GM19023 (cell line): ENCODE measurements around the gene HMG20B.

Experiments used
- ATAC-seq: cut with Tn5 transposase; IDR thresholded peaks from one replicate; pipeline ENCODE4 v1.9.1; 2021; ENCODE audit warnings: mild to moderate bottlenecking, moderate library complexity; ENCODE audit not compliant: unreplicated experiment

HMG20B gene

DNA sequence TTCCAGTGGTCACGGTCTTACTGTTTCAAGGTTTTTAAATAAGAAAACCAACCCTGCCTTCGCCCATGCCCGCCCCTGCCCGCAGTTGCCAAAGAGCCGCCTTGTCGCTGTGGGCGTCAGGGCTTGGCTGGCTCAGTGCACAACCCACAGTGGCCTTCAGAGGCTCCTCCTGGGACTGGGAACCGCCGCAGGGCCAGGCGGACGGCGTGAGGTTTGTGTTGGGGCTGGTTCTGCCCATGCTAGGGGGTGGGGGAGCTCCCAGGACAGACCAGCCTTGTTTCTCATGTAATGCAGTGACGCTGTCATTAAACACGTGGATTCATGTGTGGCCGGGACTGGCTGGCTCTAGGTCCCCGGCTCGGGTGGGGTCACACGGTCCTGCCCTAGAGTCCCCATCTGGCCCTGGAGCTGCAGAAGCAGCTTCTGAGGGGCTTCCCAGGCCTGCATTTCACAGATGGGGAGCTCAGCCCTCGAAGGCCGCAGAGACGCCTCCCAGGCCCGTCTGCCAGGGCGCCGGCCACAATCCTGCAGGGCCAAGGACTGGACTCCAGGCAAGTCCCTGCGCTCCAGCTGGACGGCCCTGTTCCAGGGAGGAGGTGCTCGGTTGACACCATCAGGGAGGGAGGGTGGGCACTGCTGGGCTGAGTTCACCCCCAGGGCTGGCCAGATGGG, 36.2 kb upstream of the HMG20B start:
- no peak for ATAC-seq

DNA sequence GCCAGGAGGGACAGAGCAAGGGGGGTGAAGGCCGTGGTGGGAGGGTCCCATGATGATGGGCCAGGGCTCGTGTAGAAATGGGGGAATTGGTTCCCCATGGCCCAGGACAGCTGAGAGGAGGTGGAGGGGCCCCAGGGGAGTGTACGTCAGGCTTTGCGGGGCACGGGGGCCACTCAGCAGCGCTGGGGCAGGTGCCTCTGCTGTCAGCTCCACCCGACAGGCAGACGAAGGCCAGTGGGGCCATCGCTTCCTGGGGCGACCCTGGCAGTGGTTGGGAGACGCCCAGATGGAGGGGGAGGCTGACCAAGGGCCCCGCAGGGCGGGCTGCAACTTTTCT, 35.7 kb upstream of the HMG20B start:
- no peak for ATAC-seq

DNA sequence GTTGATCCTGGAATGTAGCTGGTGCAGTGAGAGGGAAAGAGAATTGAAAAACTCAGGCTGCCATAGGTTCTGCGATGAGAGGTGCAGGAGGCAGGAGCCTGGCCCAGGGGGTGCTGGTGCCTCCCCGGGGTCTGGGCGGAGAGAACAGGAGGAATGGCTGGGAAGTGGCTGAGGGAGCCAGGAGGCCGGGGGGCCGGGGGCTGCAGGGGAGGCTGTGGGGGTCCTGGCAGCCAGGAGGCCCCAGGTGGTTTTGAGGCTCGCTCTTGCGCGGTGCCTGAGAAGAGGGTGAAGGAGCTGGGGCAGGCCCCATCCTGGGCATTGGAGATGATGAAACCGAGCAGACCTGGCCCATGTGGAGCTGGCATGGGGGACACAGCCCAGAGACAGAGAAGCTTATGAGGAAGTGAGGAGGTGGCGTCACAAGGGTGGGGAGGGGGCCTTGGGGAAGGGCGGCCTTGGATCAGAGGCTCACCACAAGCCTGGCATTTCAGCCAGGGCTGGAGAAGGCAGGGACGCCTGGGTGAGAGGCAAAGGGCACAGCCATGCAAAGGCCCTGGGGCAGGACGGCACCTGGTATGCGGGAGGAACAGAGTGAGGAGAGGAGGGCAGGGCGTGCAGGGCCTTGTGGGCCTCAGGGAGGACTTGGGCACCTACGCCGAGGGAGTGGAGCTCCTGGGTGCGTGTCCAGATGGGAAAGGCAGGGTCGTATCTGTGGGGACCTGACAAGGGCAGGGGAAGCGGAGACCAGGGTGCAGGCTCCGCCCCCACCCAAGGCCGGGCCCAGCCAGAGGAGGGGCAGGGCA, 35.1 kb upstream of the HMG20B start:
- no peak for ATAC-seq

DNA sequence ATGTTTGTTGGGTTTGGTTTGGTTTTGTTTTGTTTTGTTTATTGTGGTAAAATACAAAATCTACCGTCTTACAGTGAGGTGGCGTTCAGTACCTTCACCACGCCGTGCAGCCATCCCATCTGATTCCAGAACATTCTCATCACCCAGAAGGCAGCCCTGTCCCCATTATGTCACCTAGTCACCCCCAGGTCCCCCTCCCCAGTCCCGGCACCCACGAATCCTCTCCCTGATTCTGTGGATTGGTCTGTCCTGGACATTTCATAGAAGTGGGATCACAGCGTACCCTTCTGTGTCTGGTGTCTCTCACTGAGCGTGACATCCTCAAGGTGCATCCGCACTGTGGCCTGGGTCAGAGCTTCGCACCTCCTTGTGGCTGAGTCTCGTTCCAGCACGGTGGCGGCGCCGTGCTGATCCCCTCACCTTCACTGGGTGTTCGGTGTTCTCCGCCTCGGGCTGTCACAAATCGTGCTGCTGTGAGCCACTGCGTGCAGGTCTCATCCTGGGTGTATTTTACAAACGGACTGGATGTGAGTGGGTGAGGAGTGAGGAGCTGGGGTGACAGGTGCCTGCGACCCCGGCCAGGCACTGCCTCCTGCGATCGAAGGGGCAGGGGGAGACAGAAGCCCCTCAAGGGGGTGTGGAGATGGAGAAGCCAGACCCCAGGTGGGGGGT, 34.4 kb upstream of the HMG20B start:
- ATAC-seq = no peak

DNA sequence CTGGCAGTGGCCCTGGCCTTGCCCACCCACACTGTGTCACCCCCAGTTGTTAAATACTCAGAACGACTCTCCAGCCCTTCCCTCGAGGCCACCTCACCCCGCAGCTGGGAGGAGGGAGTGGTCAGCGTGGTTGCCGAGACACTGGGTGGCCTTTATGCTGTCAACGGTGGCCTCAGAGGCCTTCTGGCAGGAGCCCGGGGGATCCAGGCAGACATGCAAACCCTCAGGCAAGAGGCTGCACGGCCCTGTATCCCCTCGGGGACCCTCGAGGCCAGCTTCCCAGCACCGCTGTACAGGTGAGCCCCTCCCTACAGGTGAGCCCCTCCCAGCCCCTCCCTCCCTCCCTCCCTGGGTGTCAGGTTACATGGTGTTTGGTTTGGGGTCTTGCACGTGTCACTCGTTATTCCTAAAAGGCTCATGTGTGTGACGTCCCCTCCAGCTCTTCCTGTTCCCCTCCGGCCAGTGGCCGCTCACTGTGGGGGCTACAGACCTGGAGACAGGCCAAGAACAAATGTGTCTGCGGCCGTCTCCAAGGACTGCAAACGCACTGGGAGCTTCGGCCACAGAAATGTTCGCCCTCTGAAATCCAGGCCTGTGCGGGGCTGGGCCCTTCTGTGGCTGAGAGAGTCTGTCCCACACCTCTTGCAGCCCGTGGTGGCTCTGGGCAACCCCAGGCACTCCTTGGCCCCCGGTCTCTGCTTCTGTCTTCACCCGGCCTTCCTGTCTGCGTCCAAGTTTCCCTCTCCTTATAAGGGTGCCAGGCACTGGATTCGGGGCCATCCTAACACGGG, 33.6 kb upstream of the HMG20B start, which contains the start of gene TEKTIP1:
Gene TEKTIP1 (plus strand): TSS at position 210 of the 791 bp plus-strand sequence. CDS start 4 bp downstream, at position 214.
- no peak for ATAC-seq

DNA sequence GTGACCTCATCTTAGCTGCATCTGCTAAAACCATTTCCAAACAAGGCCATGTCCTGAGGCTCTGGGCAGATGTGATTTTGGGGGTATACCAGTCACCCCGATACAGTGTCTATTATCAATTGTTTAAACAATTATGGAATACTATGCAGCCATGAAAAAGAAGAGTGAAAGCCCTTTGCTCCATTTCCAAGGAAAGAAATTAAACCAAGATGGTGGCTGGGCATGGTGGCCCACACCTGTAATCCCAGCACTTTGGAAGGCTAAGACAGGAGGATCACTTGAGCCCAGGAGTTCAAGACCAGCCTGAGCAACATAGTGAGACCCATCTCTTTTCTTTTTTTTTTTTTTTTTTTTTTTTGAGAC, 33.0 kb upstream of the HMG20B start:
- ATAC-seq = no peak

DNA sequence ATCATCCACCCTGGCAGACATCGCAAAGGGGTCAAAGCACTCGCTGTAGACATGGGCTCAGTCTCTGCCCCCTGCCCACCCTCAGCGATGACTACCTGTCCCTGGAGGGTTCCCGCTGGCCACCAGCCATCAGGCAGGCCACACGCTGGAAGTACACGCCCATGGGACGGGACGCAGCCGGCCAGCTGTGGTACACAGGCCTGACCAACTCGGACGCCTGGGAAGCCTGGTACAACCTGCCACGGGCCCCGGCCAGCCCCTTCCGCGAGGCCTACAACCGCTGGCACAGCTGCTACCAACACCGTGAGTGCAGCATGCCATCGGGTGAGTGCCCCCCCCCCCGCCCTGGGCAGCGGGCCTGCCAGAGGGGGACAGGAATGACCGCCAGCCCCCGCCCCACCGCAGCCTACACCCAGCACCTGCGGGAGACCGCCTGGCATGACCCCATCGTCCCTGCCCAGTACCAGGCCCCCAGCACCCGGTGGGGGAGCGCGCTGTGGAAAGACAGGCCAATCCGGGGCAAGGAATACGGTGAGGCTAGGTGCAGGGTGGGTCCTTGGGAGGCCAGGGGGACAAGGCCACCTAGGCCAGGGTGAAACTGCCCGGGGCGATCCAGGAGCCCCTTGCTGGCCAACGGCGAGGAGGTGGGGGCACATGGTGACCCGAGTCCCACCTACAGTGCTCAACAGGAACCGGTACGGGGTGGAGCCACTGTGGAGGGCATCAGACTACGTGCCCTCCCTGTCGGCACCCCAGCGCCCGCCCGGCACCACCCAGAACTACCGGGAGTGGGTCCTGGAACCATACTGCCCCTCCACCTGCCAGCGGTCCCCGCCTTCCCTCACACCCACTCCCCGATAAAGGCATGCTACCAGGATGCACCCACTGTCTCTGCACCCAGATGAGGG, 29.3 kb upstream of the HMG20B start:
- no peak for ATAC-seq

DNA sequence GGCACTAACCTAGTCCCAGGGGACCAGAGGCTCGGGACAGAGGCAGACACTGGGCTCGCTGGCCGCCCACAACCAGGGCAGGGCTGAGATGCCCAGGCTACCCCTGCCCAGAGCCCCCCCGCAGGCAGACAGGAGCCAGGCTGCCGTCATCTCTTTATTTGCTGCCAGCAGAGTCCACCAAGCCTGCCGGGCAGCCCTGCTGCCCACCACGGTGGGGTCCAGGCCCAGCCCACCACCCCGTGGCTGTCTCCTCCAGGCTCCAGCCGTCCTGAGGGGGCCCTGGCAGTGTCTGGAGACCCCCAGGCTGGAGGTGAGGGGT, 28.7 kb upstream of the HMG20B start:
- no peak for ATAC-seq

DNA sequence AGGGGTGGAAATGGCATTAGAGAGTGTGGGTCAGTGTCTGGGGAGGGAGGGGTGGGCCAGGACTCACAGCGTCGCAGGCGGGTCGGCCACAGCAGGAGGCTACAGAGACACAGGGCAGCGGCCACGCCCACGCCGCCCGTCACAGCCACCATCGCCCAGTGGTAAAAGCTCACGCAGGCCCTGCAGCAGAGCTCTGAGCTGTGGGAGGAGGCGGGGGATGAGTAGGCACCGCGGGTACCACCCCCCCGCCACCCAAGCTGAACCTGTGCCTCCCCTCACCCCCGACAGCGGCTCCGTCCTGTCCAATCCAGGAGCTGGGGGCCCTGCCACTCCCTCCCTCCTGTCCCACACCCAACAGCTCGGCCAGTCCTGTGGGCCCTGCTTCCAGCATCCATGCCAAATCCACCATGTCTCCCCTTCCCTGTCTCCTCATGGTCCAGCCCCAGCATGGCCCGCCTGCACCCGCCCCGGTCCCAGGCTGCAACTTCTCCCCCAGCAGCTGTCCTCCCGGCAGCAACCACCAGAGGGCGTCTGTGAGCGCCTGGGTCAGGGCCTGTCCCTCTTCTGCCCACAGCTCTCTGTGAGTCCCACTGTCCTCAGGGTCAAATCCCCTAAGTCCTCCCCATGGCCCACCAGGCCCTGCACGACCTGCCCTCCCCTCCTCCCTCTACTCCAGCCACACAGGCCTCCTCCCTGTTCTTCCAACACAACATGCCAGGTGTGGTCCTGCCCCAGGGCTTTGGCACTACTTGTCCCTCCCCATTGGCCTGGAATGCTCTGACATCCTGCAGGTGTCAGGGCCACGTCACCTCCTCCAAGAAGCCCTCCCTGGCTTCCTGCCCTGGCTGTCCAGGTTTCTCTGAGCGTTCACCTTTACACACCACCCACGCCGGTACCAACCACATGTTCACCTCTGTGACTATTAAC, 27.7 kb upstream of the HMG20B start:
- ATAC-seq = no peak

DNA sequence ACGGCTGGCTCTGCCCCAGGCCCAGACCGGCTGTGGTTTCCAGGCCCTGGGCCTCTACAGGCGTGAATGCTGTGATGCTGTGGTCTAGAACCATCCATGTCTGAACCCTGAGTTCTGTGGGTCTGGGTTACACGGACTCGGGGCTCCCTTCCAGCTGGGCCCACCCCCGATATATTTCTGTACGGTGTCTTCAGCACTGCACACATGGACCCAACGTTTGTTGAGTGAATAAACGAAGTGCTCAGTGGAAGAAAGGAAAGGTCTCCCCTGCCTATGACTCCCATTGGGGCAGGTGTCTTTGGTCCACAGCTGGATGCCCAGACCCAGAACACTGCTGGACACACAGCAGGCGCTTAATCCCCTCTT, 27.1 kb upstream of the HMG20B start:
- ATAC-seq = no peak

DNA sequence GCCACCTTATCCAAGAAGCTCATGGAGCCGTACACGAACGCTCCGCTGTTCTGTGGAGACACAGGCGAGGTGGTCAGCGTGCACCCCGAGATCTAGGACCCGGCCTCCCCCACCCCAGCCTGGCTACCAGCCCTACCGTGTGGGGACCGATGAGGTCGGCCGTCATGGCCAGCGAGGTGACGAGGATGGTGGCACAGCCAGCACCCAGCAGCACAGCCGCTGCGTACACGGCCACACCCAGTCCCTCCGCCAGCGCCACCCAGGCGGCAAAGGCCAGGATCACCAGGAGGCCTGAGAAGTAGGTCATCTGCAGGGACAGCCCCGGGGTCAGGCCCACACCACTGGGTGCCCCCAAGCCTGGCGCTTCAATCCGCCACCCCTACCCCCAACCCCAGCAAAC, 26.6 kb upstream of the HMG20B start:
- ATAC-seq = no peak

DNA sequence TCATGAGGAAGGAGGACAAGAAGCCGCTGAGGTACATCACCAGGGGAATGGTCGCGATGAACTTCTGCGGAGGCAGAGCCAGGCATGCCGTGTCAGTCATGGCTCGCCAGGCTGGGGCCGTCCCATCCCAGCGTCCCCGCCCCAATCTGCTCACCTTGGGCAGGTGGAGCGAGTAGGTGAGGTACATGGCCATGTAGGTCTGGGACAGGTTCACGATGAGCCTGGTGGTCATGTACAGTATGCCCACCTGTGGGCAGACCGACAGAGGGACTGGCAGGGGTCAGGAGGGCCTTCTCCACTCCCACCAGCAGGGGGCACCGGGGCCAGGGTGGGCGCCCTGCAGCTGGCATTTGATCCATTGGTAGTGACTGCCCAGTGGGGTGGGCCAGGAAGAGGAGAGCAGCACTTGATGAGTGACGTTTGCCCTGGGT, 25.4 kb upstream of the HMG20B start:
- ATAC-seq = no peak

DNA sequence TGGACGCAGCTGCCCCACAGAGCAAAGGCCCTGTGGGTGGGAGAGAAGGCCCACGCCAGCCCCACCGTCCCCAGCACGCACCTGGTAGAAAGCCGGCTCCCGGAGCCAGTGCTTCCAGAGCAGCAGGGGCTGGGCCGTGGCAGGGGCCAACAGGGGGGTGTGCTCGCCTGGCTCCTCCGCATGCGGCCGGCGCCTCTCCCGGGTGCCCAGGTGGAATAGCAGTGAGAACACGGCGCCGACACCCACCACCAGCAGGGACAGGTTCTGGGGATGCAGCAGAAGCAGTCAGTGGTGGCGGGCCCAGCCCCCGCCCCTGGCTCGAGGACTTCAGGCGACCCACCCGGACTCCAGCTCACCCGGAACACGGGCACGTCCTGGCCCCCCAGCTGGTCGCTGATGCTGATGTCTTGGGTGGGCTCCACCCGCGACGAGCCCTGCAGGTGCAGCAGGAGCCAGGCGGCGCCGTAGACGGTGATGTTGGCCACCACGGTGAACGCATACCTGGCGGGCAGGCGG, 24.9 kb upstream of the HMG20B start:
- no peak for ATAC-seq

DNA sequence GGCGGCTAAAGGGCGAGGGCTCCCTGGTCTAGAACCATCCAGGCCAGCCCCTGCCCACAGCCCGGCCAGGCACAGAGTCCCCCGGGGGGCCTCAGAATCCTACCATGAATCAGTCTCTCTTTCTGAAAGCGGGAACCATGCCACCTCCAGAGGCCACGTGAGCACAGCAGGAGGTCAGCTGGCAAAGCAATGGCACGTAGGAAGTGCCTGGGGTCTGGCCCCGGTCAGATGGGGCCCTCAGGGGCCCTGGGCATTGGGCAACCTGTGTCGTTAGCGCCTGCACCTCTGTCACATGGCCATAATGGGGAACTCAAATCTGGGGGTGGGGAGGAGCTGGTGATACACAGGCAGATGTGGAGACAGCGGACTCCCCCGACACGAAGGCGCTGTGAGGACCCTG, 24.1 kb upstream of the HMG20B start:
- ATAC-seq = no peak

DNA sequence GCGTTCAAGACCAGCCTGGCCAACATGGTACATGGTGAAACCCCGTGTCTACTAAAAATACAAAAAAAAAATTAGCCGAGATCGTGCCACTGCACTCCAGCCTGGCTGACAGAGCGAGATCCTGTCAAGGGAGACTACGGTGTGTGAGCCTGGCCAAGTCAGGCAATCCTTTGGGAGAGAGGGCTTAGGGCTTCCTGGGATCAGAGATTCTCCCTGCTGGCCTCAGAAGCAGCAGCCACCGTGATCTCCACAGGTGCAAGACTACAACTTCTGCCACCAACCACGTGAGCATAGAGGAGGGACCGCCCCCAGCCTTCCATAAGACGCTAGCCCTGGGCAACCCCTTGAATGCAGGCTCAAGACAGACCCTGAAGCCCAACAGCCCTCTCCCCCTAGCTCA, 22.9 kb upstream of the HMG20B start:
- no peak for ATAC-seq

DNA sequence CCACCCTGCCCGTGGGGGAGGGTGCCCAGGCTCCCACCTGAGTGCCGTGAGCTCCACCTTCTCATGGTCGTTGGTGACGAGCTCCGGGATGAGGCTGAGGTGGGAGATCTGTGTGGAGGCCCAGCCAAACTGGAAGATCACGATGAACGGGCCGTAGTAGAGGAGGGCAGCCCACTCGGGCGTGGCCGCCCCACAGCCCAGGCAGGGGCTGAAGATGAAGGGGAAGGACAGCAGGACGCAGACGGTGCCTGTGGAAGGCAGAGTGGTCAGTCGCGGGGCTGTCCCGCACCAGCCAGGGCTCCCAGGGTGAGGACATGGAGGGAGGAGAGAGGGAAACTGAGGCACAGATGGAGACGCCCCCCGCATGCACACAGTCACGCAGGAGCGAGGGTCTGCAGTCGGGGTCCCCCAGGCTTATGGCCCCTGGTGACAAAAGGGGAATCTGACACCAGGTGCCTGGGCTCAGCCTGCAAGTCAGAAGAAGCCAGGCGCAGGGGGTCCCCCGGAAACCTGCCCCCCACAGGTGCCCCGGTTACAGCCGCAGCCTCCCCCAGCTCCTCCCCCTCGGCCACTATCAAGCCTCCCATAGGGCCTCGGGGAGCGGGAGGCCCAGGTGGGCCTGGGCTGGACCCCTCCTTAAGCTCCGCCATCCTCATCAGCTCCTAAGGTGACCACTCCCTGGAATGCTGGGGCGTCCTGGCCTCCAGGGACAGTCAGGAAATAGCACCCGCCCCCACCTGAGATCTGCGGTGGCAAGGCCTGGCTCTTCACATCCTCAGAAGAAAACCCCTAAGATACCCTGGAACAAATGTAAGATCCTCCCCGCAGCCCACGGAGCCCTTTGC, 21.6 kb upstream of the HMG20B start:
- ATAC-seq = no peak

DNA sequence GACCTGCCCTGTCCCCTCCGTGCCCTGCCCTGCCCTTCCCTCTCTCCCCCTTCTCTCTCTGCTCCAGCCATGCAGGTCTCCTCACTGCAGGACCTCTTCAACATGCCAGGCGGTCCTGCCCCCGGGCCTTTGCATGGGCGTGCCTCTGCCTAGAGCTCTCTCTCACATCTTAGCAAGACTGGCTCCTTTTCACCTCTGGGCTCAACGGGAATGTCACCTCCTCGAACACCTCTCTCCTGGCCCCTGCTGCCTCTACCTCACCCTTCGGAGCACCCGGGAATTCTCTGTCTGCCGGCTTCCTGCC, 21.0 kb upstream of the HMG20B start:
- no peak for ATAC-seq

DNA sequence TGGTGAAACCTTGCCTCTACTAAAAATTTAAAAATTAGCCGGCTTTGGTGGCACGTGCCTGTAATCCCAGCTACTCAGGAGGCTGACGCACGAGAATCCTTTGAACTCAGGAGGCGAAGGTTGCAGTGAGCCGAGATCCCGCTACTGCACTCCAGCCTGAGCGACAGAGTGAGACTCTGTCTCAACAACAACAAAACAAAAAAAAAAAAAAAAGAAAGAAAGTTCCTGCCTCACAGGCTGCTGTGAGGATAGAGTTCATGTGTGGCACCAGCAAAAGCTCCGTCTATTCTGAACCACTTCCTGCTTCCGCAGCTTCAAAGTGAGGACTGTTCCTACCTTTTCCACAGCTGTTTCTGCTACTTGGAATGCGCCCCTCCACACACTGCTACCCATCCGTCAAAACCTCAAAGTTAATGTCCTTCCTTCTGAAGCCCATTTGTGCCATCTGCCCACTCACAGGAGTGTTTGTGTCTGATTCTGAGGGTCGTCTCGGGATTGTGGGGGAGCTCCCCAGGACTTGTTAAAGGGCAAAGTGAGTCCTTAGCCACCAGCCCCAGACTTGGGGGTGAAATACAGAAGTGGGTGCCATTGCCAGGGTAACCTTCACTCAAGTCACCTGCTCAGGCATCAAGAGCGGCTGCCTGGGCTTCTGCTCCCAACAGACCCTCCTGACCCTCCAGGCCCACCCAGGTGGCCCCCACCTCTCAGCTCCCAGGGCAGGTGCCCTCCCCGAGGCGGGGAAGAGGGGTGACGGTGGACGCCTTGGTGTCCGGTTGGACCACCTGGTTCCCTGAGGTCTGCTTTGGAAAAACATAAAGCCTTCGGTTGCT, 18.3 kb upstream of the HMG20B start:
- ATAC-seq = no peak
